A549 (cell line): Measurements from ENCODE around the gene INPP5F. TPM values are rescaled to one million over a fixed set of nuclear protein-coding genes. Genes with fewer than 3 reads are reported as not detected.

ENCODE experiments used
- ATAC-seq, 2 experiments: fragments of 200-7000 bp in 1 of 2; fragments of >200 bp in 1 of 2; cut with Nextera tagmentation in 1 of 2; cut with Tn5 transposase in 1 of 2; 3 replicates each; pipeline versions ENCODE4 v1.8.0 to v1.9.1; 2018 to 2020; ENCODE audit warnings: mild to moderate bottlenecking in 1 of 2, moderate library complexity in 1 of 2
- CTCF ChIA-PET: fragments of 300-600 bp; sonication (Branson Sonifier 250); formaldehyde crosslinking; extraction: SDS; loops from one replicate; lab custom pipeline; 2021; ENCODE audit warnings: antibody characterized with exemption, inconsistent platforms; lab: Yijun Ruan, JAX
- POLR2A ChIA-PET: fragments of 350-600 bp; formaldehyde crosslinking; extraction: SDS; loops from one replicate; lab custom pipeline; 2021; ENCODE audit warnings: antibody characterized with exemption, inconsistent platforms; lab: Yijun Ruan, JAX
- DNase-seq, 2 experiments: peaks; one replicate each; pipeline versions ENCODE4 v3.0.0 to v3.0.0-alpha.2; 2011 to 2016; ENCODE audit warnings: low read depth in 1 of 2, low spot score in 1 of 2
- FAIRE-seq: peaks from 2 replicates; lab custom pipeline; 2011; peaks lifted over from hg19 to GRCh38; lab: Jason Lieb, UNC
- H3K27ac ChIP-seq, 2 experiments: fragments of >200 bp; sonication (Bioruptor Twin); formaldehyde crosslinking; 3 replicates each; pipeline ENCODE4 v1.5.1; 2016 to 2017
- H3K4me1 ChIP-seq: fragments of >200 bp; sonication (Bioruptor Twin); formaldehyde crosslinking; 3 replicates; pipeline ENCODE4 v1.6.1; 2016
- H3K4me2 ChIP-seq: fragments of >200 bp; sonication (Bioruptor Twin); formaldehyde crosslinking; 3 replicates; pipeline ENCODE4 v1.6.1; 2016
- H3K4me3 ChIP-seq: fragments of >200 bp; sonication (Bioruptor Twin); formaldehyde crosslinking; 3 replicates; pipeline ENCODE4 v1.5.1; 2016
- H3K9me3 ChIP-seq: fragments of >200 bp; sonication (Bioruptor Twin); formaldehyde crosslinking; 3 replicates; pipeline ENCODE4 v1.6.1; 2016
- BCL3 ChIP-seq: fragments of >200 bp; sonication (Bioruptor Twin); formaldehyde crosslinking; IDR thresholded peaks from 3 replicates; pipeline ENCODE4 v1.6.1; 2016
- BHLHE40 ChIP-seq: IDR thresholded peaks from 2 replicates; pipeline ENCODE4 v1.6.1; 2012; ENCODE audit warnings: low read depth, low read length, inconsistent platforms
- EP300 ChIP-seq, 2 experiments: fragments of >200 bp; sonication (Bioruptor Twin); formaldehyde crosslinking; IDR thresholded peaks; 2 replicates in 1 of 2; 3 replicates in 1 of 2; pipeline ENCODE4 v1.6.1; 2016 to 2017
- FOSB ChIP-seq: fragments of 250-450 bp; sonication (Bioruptor Pico); IDR thresholded peaks from 2 replicates; pipeline ENCODE4 v1.5.0; 2020; ENCODE audit warnings: mild to moderate bottlenecking, moderate library complexity
- FOSL2 ChIP-seq, 2 experiments: fragments of 450-650 bp in 1 of 2; fragments of >200 bp in 1 of 2; sonication (Bioruptor Twin) in 1 of 2; formaldehyde crosslinking; IDR thresholded peaks; 2 replicates each; pipeline versions ENCODE4 v1.5.0 to v1.6.1; 2016 to 2020; ENCODE audit warnings: mild to moderate bottlenecking in 1 of 2, moderate library complexity in 1 of 2
- HDAC2 ChIP-seq: fragments of 200-600 bp; sonication (generic); IDR thresholded peaks from 2 replicates; pipeline ENCODE4 v1.6.1; 2016
- HEYL ChIP-seq: fragments of 250-450 bp; sonication (Bioruptor Pico); IDR thresholded peaks from 2 replicates; pipeline ENCODE4 v1.8.0; 2021; ENCODE audit warnings: mild to moderate bottlenecking, moderate library complexity
- HOXB13 ChIP-seq: fragments of 250-450 bp; sonication (Bioruptor Pico); IDR thresholded peaks from 2 replicates; pipeline ENCODE4 v1.5.0; 2020; ENCODE audit warnings: low read depth, mild to moderate bottlenecking, moderate library complexity
- JUN ChIP-seq, 2 experiments: fragments of >200 bp; sonication (Bioruptor Twin); formaldehyde crosslinking; IDR thresholded peaks; 2 replicates in 1 of 2; 3 replicates in 1 of 2; pipeline ENCODE4 v1.6.1; 2016 to 2017
- KDM5A ChIP-seq: fragments of 200-600 bp; sonication (generic); IDR thresholded peaks from 2 replicates; pipeline ENCODE4 v1.6.1; 2016; ENCODE audit warnings: antibody characterized with exemption, mild to moderate bottlenecking
- MAFK ChIP-seq: fragments of 450-650 bp; IDR thresholded peaks from 2 replicates; pipeline ENCODE4 v1.6.1; 2014; ENCODE audit not compliant: partially characterized antibody
- MYC ChIP-seq: IDR thresholded peaks from 2 replicates; pipeline ENCODE4 v1.6.1; 2012; ENCODE audit warnings: mild to moderate bottlenecking, inconsistent platforms, low read length, improper control_type of control experiment, borderline replicate concordance
- NPAS2 ChIP-seq: fragments of 250-450 bp; sonication (Bioruptor Pico); IDR thresholded peaks from 2 replicates; pipeline ENCODE4 v1.8.0; 2022; ENCODE audit warnings: mild to moderate bottlenecking, moderate library complexity, borderline replicate concordance
- PBX3 ChIP-seq: IDR thresholded peaks from 2 replicates; pipeline ENCODE4 v1.6.1; 2012
- RAD21 ChIP-seq, 2 experiments: fragments of >200 bp in 1 of 2; sonication (Bioruptor Twin) in 1 of 2; formaldehyde crosslinking in 1 of 2; IDR thresholded peaks in 1 of 2; conservative IDR thresholded peaks in 1 of 2; 2 replicates in 1 of 2; 3 replicates in 1 of 2; pipeline ENCODE4 v1.6.1; 2012 to 2018; ENCODE audit warnings: inconsistent platforms in 1 of 2
- RCOR1 ChIP-seq: fragments of 150-350 bp; IDR thresholded peaks from 2 replicates; pipeline ENCODE4 v1.6.1; 2014; ENCODE audit warnings: antibody characterized with exemption, low read length, low read depth
- REST ChIP-seq: fragments of 200-600 bp; sonication (generic); IDR thresholded peaks from 2 replicates; pipeline ENCODE4 v1.6.1; 2016; ENCODE audit warnings: antibody characterized with exemption, mild to moderate bottlenecking, moderate library complexity
- SREBF2 ChIP-seq: fragments of 450-650 bp; IDR thresholded peaks from 2 replicates; pipeline ENCODE4 v1.6.1; 2014; ENCODE audit warnings: mild to moderate bottlenecking, moderate library complexity
- TP53 ChIP-seq: fragments of 250-450 bp; sonication (Bioruptor Pico); IDR thresholded peaks from 2 replicates; pipeline ENCODE4 v1.5.0; 2021; ENCODE audit warnings: mild to moderate bottlenecking, moderate library complexity
- ZSCAN20 ChIP-seq: fragments of 250-450 bp; sonication (Bioruptor Pico); IDR thresholded peaks from 2 replicates; pipeline ENCODE4 v1.8.0; 2022; ENCODE audit warnings: mild to moderate bottlenecking, moderate library complexity
- WGBS: methylation state at CpG from one replicate; pipeline ENCODE4 v1.1.6; 2017; ENCODE audit errors: missing lambda C conversion rate; 5-methylcytosine and 5-hydroxymethylcytosine counted together
- polyA plus RNA-seq, 4 experiments: library from polyadenylated mRNA; depleted of rRNA in 3 of 4; stranded (reverse); fragments of >200 nt; fragmentation: RNase III in 1 of 4; extraction: RNeasy Plus Mini Kit Qiagen cat#74134 plus additional on column Dnase treatment in 1 of 4; gene quantifications; 2 replicates in 3 of 4; 3 replicates in 1 of 4; pipeline ENCODE4 v1.2.3, GENCODE V29; 2011 to 2017

The INPP5F gene
- polyA plus RNA-seq, 2 of the 4 experiments (the other 2 are of a cell fraction): 5.6 to 7.7 TPM

GRCh38 chr10:119853574-119853973 is 127.7 kb downstream of the INPP5F start (continued):
- TF ChIP-seq REST (no peak), EP300 (IDR thresholded peaks at IDR 0.05) (no peak), RAD21 (conservative IDR thresholded peaks at IDR 0.05 in 1 of 2, IDR thresholded peaks at IDR 0.05 in 1 of 2) (no peak), HDAC2 (no peak)

GRCh38 chr10:119858063-119858462 is 132.2 kb downstream of the INPP5F start:
- Histone ChIP-seq H3K4me1 (peaks cover 15% of the 10 kb centered on the region), H3K27ac (no peak overlapping the region), H3K9me3 (no peaks in the 10 kb centered on the region), H3K4me3 (no peak overlapping the region), H3K4me2 (no peak overlapping the region)
- POLR2A ChIA-PET: no interaction called here
- 53% methylated on average over 1 of the region's 1 CpG for WGBS
- CTCF ChIA-PET: interaction anchor here (1.3 to 7.2 kb wide), 10 partner anchors 9 to 660 kb away, joined by 3 to 102 read pairs (median 12); partner anchors contain the start of gene MCMBP
- ATAC-seq: no peak
- no peak for FAIRE-seq
- DNase-seq: no peak
- TF ChIP-seq BHLHE40 (no peak), KDM5A (no peak), FOSL2 (IDR thresholded peaks at IDR 0.05) (no peak), FOSL2 (CRISPR knock-in tag; IDR thresholded peaks at IDR 0.05) (no peak), MYC (no peak), PBX3 (no peak), ZSCAN20 (CRISPR knock-in tag) (no peak), RCOR1 (no peak), HEYL (no peak), NPAS2 (CRISPR knock-in tag) (no peak), SREBF2 (no peak), HOXB13 (no peak), BCL3 (no peak), TP53 (CRISPR knock-in tag) (no peak), FOSB (CRISPR knock-in tag) (no peak), MAFK (no peak), JUN (IDR thresholded peaks at IDR 0.05) (no peak)
